ENCODE results near the gene NUDT19.

DNA sequence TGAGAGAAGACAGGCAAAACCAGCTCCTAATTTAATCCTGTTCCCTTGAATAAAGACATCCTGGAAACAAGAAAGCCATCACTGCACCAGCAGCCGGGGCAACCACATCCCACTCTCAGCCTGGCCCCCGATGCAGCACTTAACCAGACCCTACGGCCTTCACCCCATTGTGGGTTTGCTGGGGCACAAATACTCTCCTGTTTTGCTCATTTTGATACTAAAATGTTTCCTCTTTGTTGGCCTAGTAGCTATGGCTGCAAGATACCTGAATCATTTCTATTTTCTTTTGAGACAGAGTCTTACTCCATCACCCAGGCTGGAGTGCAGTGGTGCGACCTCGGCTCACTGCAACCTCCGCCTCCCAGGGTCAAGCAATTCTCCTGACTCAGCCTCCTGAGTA, 45.1 kb upstream of the NUDT19 start:
- TF ChIP-seq, protein P1, sequence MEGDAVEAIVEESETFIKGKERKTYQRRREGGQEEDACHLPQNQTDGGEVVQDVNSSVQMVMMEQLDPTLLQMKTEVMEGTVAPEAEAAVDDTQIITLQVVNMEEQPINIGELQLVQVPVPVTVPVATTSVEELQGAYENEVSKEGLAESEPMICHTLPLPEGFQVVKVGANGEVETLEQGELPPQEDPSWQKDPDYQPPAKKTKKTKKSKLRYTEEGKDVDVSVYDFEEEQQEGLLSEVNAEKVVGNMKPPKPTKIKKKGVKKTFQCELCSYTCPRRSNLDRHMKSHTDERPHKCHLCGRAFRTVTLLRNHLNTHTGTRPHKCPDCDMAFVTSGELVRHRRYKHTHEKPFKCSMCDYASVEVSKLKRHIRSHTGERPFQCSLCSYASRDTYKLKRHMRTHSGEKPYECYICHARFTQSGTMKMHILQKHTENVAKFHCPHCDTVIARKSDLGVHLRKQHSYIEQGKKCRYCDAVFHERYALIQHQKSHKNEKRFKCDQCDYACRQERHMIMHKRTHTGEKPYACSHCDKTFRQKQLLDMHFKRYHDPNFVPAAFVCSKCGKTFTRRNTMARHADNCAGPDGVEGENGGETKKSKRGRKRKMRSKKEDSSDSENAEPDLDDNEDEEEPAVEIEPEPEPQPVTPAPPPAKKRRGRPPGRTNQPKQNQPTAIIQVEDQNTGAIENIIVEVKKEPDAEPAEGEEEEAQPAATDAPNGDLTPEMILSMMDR (conservative IDR thresholded peaks at IDR 0.05; ENCODE audit: low read length), result no peak
- TF ChIP-seq EZH2phosphoT487 (IDR thresholded peaks at IDR 0.05; ENCODE audit: borderline replicate concordance), result no peak
